Right cardiac atrium (tissue), 5 donors: ENCODE results near the gene SELENOH. TPM values are rescaled to one million over a fixed set of nuclear protein-coding genes. Genes with fewer than 3 reads are reported as not detected.

Source experiments
- ATAC-seq, 2 donors: fragments of 200-7000 bp; cut with Tn5 transposase; one replicate each; pipeline versions ENCODE4 v1.8.0 to v1.9.1; 2020; ENCODE audit warnings: moderate library complexity in 2 of 2, mild to moderate bottlenecking in 1 of 2
- DNase-seq, 3 donors: peaks; one replicate each; pipeline ENCODE4 v3.0.0-alpha.2; 2020
- H3K27ac ChIP-seq: one replicate; pipeline ENCODE4 v1.5.1; 2013; ENCODE audit warnings: mild to moderate bottlenecking, low read length, control low read depth, moderate library complexity
- H3K27me3 ChIP-seq: one replicate; pipeline ENCODE4 v1.6.1; 2013; ENCODE audit not compliant: control insufficient read depth, insufficient read depth
- H3K4me1 ChIP-seq: one replicate; pipeline ENCODE4 v1.6.1; 2013; ENCODE audit warnings: low read length; ENCODE audit not compliant: control insufficient read depth, insufficient read depth
- H3K4me3 ChIP-seq: one replicate; pipeline ENCODE4 v1.5.1; 2013; ENCODE audit warnings: low read length, control low read depth
- H3K9me3 ChIP-seq: one replicate; pipeline ENCODE4 v1.6.1; 2013; ENCODE audit warnings: low read length; ENCODE audit not compliant: control insufficient read depth
- WGBS: extraction: QIAGEN DNeasy Blood & Tissue Kit; methylation state at CpG from one replicate; pipeline ENCODE4 v1.1.7; 2013; 5-methylcytosine and 5-hydroxymethylcytosine counted together
- intact Hi-C, 4 donors: fragments of 100-400 bp; cut with DNase I; formaldehyde crosslinking; loops; one replicate each; pipeline versions ENCODE4 v1.11.0 to v1.14.0; 2022 to 2023
- polyA plus RNA-seq: library from polyadenylated mRNA; stranded (reverse); fragments of 200-250 nt; gene quantifications from one replicate; pipeline ENCODE4 v1.2.3, GENCODE V29; 2013
- total RNA-seq, 4 donors: library from RNA; stranded (reverse); fragmentation: NEBNext Ultra II Directional; extraction: Animal tissue kit (Norgen Biotek cat#: 25700); gene quantifications; one replicate each; pipeline ENCODE4 v1.2.1, GENCODE V29; 2021
- donor health status: healthy with polysubstance abuse.
- donor health status: DM: no; HTN: yes; CAD: no.
- donor health status: DM: no; HTN: no; CAD: no.
- donor health status: DM: no; HTN: yes; CAD: no; lungs with severe emphysema.
- donor health status: DM: yes; HTN: yes; CAD: no.

Gene SELENOH
- total and polyA plus RNA-seq, 5 donors = 91.3 to 163 (median 103) TPM

GRCh38 chr11:57781529-57781943, 40.2 kb downstream of the SELENOH start:
- H3K27ac ChIP-seq = peak overlapping the region; percentile 98
- H3K4me1 ChIP-seq = peaks cover 33% of the 10 kb centered on the region
- 47% methylated on average over 3 of the region's 3 CpGs for WGBS
- no peaks in the 10 kb centered on the region for H3K27me3 ChIP-seq
- peak; percentile 5 to 53 for ATAC-seq
- intact Hi-C loops = no loop called here
- no peaks in the 10 kb centered on the region for H3K9me3 ChIP-seq
- peak in 2 of 3 donors; percentile 39 to 67 for DNase-seq
- no peak overlapping the region for H3K4me3 ChIP-seq

- WGBS = 67% methylated on average over 2 of the region's 2 CpGs
- ATAC-seq (no peak), DNase-seq (no peak)
- Histone ChIP-seq H3K27me3 (no peaks in the 10 kb centered on the region), H3K27ac (no peak overlapping the region), H3K9me3 (no peaks in the 10 kb centered on the region), H3K4me3 (no peak overlapping the region), H3K4me1 (peaks cover 28% of the 10 kb centered on the region)
- intact Hi-C loops = no loop called here
Measured at GRCh38 chr11:57785072-57785471, 43.8 kb downstream of the SELENOH start.

- no peak for ATAC-seq
- WGBS = 53% methylated on average over 4 of the region's 4 CpGs
- intact Hi-C loops = no loop called here
Measured at GRCh38 chr11:57786436-57786835, 45.1 kb downstream of the SELENOH start.

GRCh38 chr11:57787006-57787604, 45.8 kb downstream of the SELENOH start:
- DNase-seq = no peak
- ATAC-seq = no peak
- H3K27ac ChIP-seq = no peak overlapping the region
- H3K4me1 ChIP-seq = peaks cover 19% of the 10 kb centered on the region
- intact Hi-C loops = no loop called here
- no peaks in the 10 kb centered on the region for H3K27me3 ChIP-seq
- 72% methylated on average over 4 of the region's 4 CpGs for WGBS
- H3K9me3 ChIP-seq = no peaks in the 10 kb centered on the region
- no peak overlapping the region for H3K4me3 ChIP-seq

More at GRCh38 chr11:57786436-57786835, 45.1 kb downstream of the SELENOH start:
- Histone ChIP-seq H3K27me3 (no peaks in the 10 kb centered on the region), H3K27ac (peak overlapping the region; percentile 19), H3K4me1 (peaks cover 23% of the 10 kb centered on the region), H3K9me3 (no peaks in the 10 kb centered on the region), H3K4me3 (no peak overlapping the region)
- DNase-seq = no peak

GRCh38 chr11:57787920-57788702, 46.8 kb downstream of the SELENOH start:
- Histone ChIP-seq H3K27ac (peak overlapping the region; percentile 30), H3K4me1 (peaks cover 19% of the 10 kb centered on the region), H3K4me3 (no peak overlapping the region), H3K27me3 (no peaks in the 10 kb centered on the region), H3K9me3 (no peaks in the 10 kb centered on the region)
- DNase-seq (peak in 1 of 3 donors; percentile 62), ATAC-seq (peak; percentile 24 to 34)
- WGBS = 59% methylated on average over 6 of the region's 6 CpGs
- intact Hi-C loops = no loop called here

- intact Hi-C loops = no loop called here
- ATAC-seq = no peak
Measured at GRCh38 chr11:57788703-57789088, 47.4 kb downstream of the SELENOH start.

GRCh38 chr11:57791321-57792059, 50.2 kb downstream of the SELENOH start:
- Histone ChIP-seq H3K27me3 (no peaks in the 10 kb centered on the region), H3K27ac (peak overlapping the region; percentile 48), H3K4me3 (no peak overlapping the region), H3K9me3 (no peaks in the 10 kb centered on the region), H3K4me1 (peaks cover 13% of the 10 kb centered on the region)
- ATAC-seq (no peak), DNase-seq (peak in 1 of 3 donors; percentile 49)
- intact Hi-C loops = no loop called here
- 77% methylated on average over 22 of the region's 22 CpGs for WGBS

More at GRCh38 chr11:57788703-57789088, 47.4 kb downstream of the SELENOH start:
- DNase-seq = no peak
- no peaks in the 10 kb centered on the region for H3K9me3 ChIP-seq
- H3K27me3 ChIP-seq = no peaks in the 10 kb centered on the region
- H3K4me1 ChIP-seq = peaks cover 21% of the 10 kb centered on the region
- H3K27ac ChIP-seq = peak overlapping the region; percentile 30
- no peak overlapping the region for H3K4me3 ChIP-seq

GRCh38 chr11:57792060-57792541, 50.8 kb downstream of the SELENOH start:
- peak; percentile 67 to 75 for ATAC-seq
- H3K27ac ChIP-seq = peak overlapping the region; percentile 48
- no peaks in the 10 kb centered on the region for H3K9me3 ChIP-seq
- H3K4me1 ChIP-seq = peaks cover 11% of the 10 kb centered on the region
- intact Hi-C loops = no loop called here
- DNase-seq = peak; percentile 74 to 92 (median 90)
- WGBS = 72% methylated on average over 7 of the region's 7 CpGs
- H3K27me3 ChIP-seq = no peaks in the 10 kb centered on the region
- H3K4me3 ChIP-seq = no peak overlapping the region

- ATAC-seq = peak; percentile 65 to 85
- Histone ChIP-seq H3K27ac (peak overlapping the region; percentile 48), H3K9me3 (no peaks in the 10 kb centered on the region), H3K27me3 (no peaks in the 10 kb centered on the region), H3K4me1 (peaks cover 8% of the 10 kb centered on the region), H3K4me3 (no peak overlapping the region)
- intact Hi-C loops = no loop called here
- DNase-seq = no peak
Measured at GRCh38 chr11:57792870-57793269, 51.6 kb downstream of the SELENOH start.
